C4-2B (cell line): Measurements from ENCODE around the gene RNF112.

Source experiments
- CTCF ChIP-seq: fragments of 450-650 bp; conservative IDR thresholded peaks from 2 replicates; pipeline ENCODE4 v1.5.1; 2017; ENCODE audit warnings: mild to moderate bottlenecking
- ZFX ChIP-seq: fragments of 450-650 bp; IDR thresholded peaks from 2 replicates; pipeline ENCODE4 v1.6.1; 2017

- TF ChIP-seq CTCF (no peak), ZFX (no peak)
Observed at GRCh38 chr17:19405114-19405513, 5.9 kb upstream of the RNF112 start.
